Ishikawa (cell line): ENCODE results near the gene ZNF141.

Experiments used
- CREB1 ChIP-seq: IDR thresholded peaks from 2 replicates; pipeline ENCODE4 v1.6.1; 2012; ENCODE audit warnings: low read depth
- NFIC ChIP-seq: IDR thresholded peaks from 2 replicates; pipeline ENCODE4 v1.6.1; 2012
- YY1 ChIP-seq: IDR thresholded peaks from 2 replicates; pipeline ENCODE4 v1.6.1; 2012; ENCODE audit warnings: low read depth

DNA sequence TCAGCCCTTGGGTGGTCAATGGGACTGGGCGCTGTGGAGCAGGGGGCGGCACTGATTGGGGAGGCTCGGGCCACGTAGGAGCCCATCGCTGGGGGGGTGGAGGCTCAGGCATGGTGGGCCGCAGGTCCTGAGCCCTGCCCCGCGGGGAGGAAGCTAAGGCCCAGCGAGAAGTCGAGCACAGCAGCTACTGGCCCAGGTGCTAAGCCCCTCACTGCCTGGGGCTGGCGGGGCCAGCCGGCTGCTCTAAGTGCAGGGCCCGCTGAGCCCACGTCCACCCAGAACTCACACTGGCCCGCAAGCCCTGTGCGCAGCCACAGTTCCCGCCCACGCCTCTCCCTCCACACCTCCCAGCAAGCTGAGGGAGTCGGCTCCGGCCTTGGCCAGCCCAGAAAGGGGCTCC lies 66.4 kb downstream of the ZNF141 start:
- TF ChIP-seq NFIC: no peak
- TF ChIP-seq YY1: no peak
- no peak for TF ChIP-seq CREB1
